GM12878 (cell line): Measurements from ENCODE around the gene REP15.

Experiments
- CBFB ChIP-seq: IDR thresholded peaks from 2 replicates; pipeline ENCODE4 v1.6.1; 2016; ENCODE audit warnings: antibody characterized with exemption, low read depth
- CTCF ChIP-seq, 3 experiments: IDR thresholded peaks in 2 of 3; conservative IDR thresholded peaks in 1 of 3; 2 replicates each; pipeline ENCODE4 v1.5.1; 2011; ENCODE audit warnings: low read depth in 3 of 3, low read length in 3 of 3, mild to moderate bottlenecking in 3 of 3, control low read depth in 2 of 3, moderate library complexity in 2 of 3, inconsistent platforms in 1 of 3, mixed read lengths in 1 of 3; ENCODE audit not compliant: control insufficient read depth in 2 of 3, insufficient read depth in 1 of 3; ENCODE audit errors: extremely low read depth in 1 of 3
- EZH2 ChIP-seq: IDR thresholded peaks from 2 replicates; pipeline ENCODE4 v1.6.1; 2012; ENCODE audit warnings: low read depth, mild to moderate bottlenecking, control low read depth, inconsistent platforms, low read length, borderline replicate concordance; ENCODE audit not compliant: control insufficient read depth
- HDAC6 ChIP-seq: fragments of 200-600 bp; sonication (generic); IDR thresholded peaks from one replicate; pipeline ENCODE4 v1.8.0; 2017; ENCODE audit warnings: antibody characterized with exemption; ENCODE audit not compliant: unreplicated experiment
- POLR2AphosphoS5 ChIP-seq: IDR thresholded peaks from 2 replicates; pipeline ENCODE4 v1.6.1; 2011; ENCODE audit warnings: mild to moderate bottlenecking, low read length, inconsistent platforms
- RAD21 ChIP-seq: IDR thresholded peaks from 2 replicates; pipeline ENCODE4 v1.6.1; 2011; ENCODE audit warnings: mild to moderate bottlenecking, low read depth, low read length, moderate library complexity; ENCODE audit not compliant: insufficient read depth
- TCF12 ChIP-seq: IDR thresholded peaks from 2 replicates; pipeline ENCODE4 v1.6.1; 2011; ENCODE audit warnings: low read depth, mild to moderate bottlenecking, low read length
- YY1 ChIP-seq: IDR thresholded peaks from 2 replicates; pipeline ENCODE4 v1.6.1; 2011; ENCODE audit warnings: low read depth, mild to moderate bottlenecking, low read length
- TF ChIP-seq, protein P1 (sequence below): IDR thresholded peaks from 2 replicates; pipeline ENCODE4 v1.6.1; 2011; ENCODE audit warnings: mild to moderate bottlenecking, low read depth, low read length, moderate library complexity; ENCODE audit not compliant: insufficient replicate concordance
- TF ChIP-seq, protein P2 (sequence below): IDR thresholded peaks from 2 replicates; pipeline ENCODE4 v1.6.1; 2012; ENCODE audit warnings: low read depth, low read length, improper control_type of control experiment

DNA sequence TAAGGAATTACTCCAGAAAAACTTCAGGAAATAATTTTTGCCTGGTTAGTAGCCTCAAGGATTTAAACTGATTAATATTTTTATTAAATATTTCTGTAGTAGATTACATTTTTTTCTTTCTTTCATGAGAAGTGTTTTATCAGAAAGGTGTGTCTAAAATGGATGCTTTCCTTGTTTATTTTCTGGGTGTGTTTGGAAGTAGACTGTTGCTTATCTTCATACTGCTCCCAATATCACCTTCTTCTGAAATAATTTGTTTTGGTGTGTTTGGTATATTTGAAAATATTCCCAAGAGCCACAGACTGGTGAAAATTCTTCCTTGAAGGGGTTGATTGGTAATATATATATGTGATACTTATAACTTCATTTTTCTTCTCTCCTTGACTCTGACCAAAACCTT, 10.1 kb upstream of the REP15 start:
- TF ChIP-seq TCF12 (no peak), RAD21 (no peak), CTCF (IDR thresholded peaks at IDR 0.05 in 2 of 3, conservative IDR thresholded peaks at IDR 0.05 in 1 of 3; ENCODE audit: control insufficient read depth in 2 of 3, extremely low read depth in 1 of 3, insufficient read depth in 1 of 3, low read depth in 3 of 3, low read length in 3 of 3) (no peak), EZH2 (no peak), HDAC6 (no peak), POLR2AphosphoS5 (no peak), CBFB (no peak), YY1 (no peak)
- TF ChIP-seq, protein P1, sequence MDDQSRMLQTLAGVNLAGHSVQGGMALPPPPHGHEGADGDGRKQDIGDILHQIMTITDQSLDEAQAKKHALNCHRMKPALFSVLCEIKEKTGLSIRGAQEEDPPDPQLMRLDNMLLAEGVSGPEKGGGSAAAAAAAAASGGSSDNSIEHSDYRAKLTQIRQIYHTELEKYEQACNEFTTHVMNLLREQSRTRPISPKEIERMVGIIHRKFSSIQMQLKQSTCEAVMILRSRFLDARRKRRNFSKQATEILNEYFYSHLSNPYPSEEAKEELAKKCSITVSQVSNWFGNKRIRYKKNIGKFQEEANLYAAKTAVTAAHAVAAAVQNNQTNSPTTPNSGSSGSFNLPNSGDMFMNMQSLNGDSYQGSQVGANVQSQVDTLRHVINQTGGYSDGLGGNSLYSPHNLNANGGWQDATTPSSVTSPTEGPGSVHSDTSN = no peak
- TF ChIP-seq, protein P2, sequence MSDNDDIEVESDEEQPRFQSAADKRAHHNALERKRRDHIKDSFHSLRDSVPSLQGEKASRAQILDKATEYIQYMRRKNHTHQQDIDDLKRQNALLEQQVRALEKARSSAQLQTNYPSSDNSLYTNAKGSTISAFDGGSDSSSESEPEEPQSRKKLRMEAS = no peak
